Mesenchymal stem cell (in vitro differentiated cells and primary cell): ENCODE data around the gene KCTD17.
A peak's percentile ranks its signal among the peaks of the same experiment; 100 is the strongest.

Source experiments
- DNase-seq: peaks from one replicate; pipeline ENCODE4 v3.0.0-alpha.2; 2013
- H2AFZ ChIP-seq: one replicate; pipeline ENCODE4 v1.6.1; 2013; ENCODE audit warnings: low read depth, mild to moderate bottlenecking, control low read depth, inconsistent platforms, low read length, moderate library complexity
- H2AK5ac ChIP-seq: 2 replicates; pipeline ENCODE4 v1.6.1; 2013; ENCODE audit warnings: low read length, moderate library complexity, mild to moderate bottlenecking, inconsistent platforms; ENCODE audit not compliant: severe bottlenecking
- H2BK120ac ChIP-seq: one replicate; pipeline ENCODE4 v1.6.1; 2013; ENCODE audit warnings: low read depth, mild to moderate bottlenecking, inconsistent platforms, low read length, moderate library complexity
- H2BK12ac ChIP-seq, 2 experiments: one replicate each; pipeline ENCODE4 v1.6.1; 2013; ENCODE audit warnings: inconsistent platforms in 2 of 2, low read length in 2 of 2, mild to moderate bottlenecking in 2 of 2, moderate library complexity in 2 of 2, control low read depth in 1 of 2
- H2BK15ac ChIP-seq: one replicate; pipeline ENCODE4 v1.6.1; 2013; ENCODE audit warnings: mild to moderate bottlenecking, low read depth, inconsistent platforms; ENCODE audit not compliant: poor library complexity, severe bottlenecking
- H2BK5ac ChIP-seq: 2 replicates; pipeline ENCODE4 v1.6.1; 2013; ENCODE audit warnings: low read depth, mild to moderate bottlenecking, low read length, control low read depth, inconsistent platforms; ENCODE audit not compliant: poor library complexity, severe bottlenecking
- H3K14ac ChIP-seq, 2 experiments: one replicate each; pipeline ENCODE4 v1.6.1; 2013; ENCODE audit warnings: inconsistent platforms in 2 of 2, low read length in 2 of 2, control low read depth in 1 of 2, mild to moderate bottlenecking in 1 of 2, moderate library complexity in 1 of 2
- H3K18ac ChIP-seq, 2 experiments: one replicate each; pipeline ENCODE4 v1.6.1; 2013; ENCODE audit warnings: inconsistent platforms in 2 of 2, low read length in 2 of 2, control low read depth in 1 of 2, low read depth in 1 of 2, mild to moderate bottlenecking in 1 of 2
- H3K23ac ChIP-seq, 2 experiments: one replicate each; pipeline ENCODE4 v1.6.1; 2013; ENCODE audit warnings: inconsistent platforms in 2 of 2, low read length in 2 of 2, mild to moderate bottlenecking in 2 of 2, moderate library complexity in 2 of 2, control low read depth in 1 of 2
- H3K27ac ChIP-seq: 2 replicates; pipeline ENCODE4 v1.5.1; 2013; ENCODE audit warnings: mild to moderate bottlenecking, moderate library complexity, low read length, control low read depth, inconsistent platforms; ENCODE audit not compliant: poor library complexity, severe bottlenecking
- H3K27me3 ChIP-seq, 2 experiments: 2 replicates each; pipeline versions ENCODE4 v1.6.1 to v1.7.0; 2013; ENCODE audit warnings: low read length in 2 of 2, mild to moderate bottlenecking in 2 of 2, moderate library complexity in 2 of 2, control low read depth in 1 of 2, inconsistent platforms in 1 of 2; ENCODE audit not compliant: control insufficient read depth in 1 of 2, insufficient read depth in 1 of 2
- H3K36me3 ChIP-seq, 2 experiments: 2 replicates each; pipeline versions ENCODE4 v1.6.1 to v1.7.0; 2013; ENCODE audit warnings: low read length in 2 of 2, control low read depth in 1 of 2, inconsistent platforms in 1 of 2, low read depth in 1 of 2, mild to moderate bottlenecking in 1 of 2; ENCODE audit not compliant: insufficient read depth in 2 of 2, control insufficient read depth in 1 of 2
- H3K4ac ChIP-seq, 2 experiments: one replicate each; pipeline ENCODE4 v1.6.1; 2013; ENCODE audit warnings: inconsistent platforms in 2 of 2, low read length in 2 of 2, mild to moderate bottlenecking in 2 of 2, moderate library complexity in 2 of 2, control low read depth in 1 of 2, low read depth in 1 of 2
- H3K4me1 ChIP-seq: 2 replicates; pipeline ENCODE4 v1.6.1; 2013; ENCODE audit warnings: low read depth, low read length, control low read depth; ENCODE audit not compliant: control insufficient read depth, insufficient read depth
- H3K4me2 ChIP-seq: 2 replicates; pipeline ENCODE4 v1.6.1; 2013; ENCODE audit warnings: low read length, mild to moderate bottlenecking, inconsistent platforms; ENCODE audit not compliant: poor library complexity, severe bottlenecking
- H3K4me3 ChIP-seq, 2 experiments: 2 replicates each; pipeline versions ENCODE4 v1.5.1 to v1.7.0; 2013; ENCODE audit warnings: low read length in 2 of 2, mild to moderate bottlenecking in 2 of 2, control low read depth in 1 of 2, low read depth in 1 of 2; ENCODE audit not compliant: insufficient read depth in 1 of 2
- H3K79me1 ChIP-seq: replicated peaks from 2 replicates; pipeline ENCODE4 v1.6.1; 2013; ENCODE audit warnings: mild to moderate bottlenecking, control low read depth, low read length, inconsistent platforms; ENCODE audit not compliant: poor library complexity, severe bottlenecking
- H3K9ac ChIP-seq: 2 replicates; pipeline ENCODE4 v1.7.0; 2013; ENCODE audit warnings: mild to moderate bottlenecking, low read length, moderate library complexity
- H3K9me3 ChIP-seq: 2 replicates; pipeline ENCODE4 v1.7.0; 2013; ENCODE audit warnings: mild to moderate bottlenecking, low read length; ENCODE audit not compliant: control insufficient read depth
- H4K8ac ChIP-seq: one replicate; pipeline ENCODE4 v1.6.1; 2013; ENCODE audit warnings: inconsistent platforms, mild to moderate bottlenecking, low read length, moderate library complexity
- H4K91ac ChIP-seq: one replicate; pipeline ENCODE4 v1.6.1; 2013; ENCODE audit warnings: mild to moderate bottlenecking, low read length, inconsistent platforms
- WGBS: methylation state at CpG from one replicate; pipeline ENCODE4 v1.1.7; 2013; ENCODE audit warnings: mixed read lengths; 5-methylcytosine and 5-hydroxymethylcytosine counted together

The KCTD17 gene

DNA sequence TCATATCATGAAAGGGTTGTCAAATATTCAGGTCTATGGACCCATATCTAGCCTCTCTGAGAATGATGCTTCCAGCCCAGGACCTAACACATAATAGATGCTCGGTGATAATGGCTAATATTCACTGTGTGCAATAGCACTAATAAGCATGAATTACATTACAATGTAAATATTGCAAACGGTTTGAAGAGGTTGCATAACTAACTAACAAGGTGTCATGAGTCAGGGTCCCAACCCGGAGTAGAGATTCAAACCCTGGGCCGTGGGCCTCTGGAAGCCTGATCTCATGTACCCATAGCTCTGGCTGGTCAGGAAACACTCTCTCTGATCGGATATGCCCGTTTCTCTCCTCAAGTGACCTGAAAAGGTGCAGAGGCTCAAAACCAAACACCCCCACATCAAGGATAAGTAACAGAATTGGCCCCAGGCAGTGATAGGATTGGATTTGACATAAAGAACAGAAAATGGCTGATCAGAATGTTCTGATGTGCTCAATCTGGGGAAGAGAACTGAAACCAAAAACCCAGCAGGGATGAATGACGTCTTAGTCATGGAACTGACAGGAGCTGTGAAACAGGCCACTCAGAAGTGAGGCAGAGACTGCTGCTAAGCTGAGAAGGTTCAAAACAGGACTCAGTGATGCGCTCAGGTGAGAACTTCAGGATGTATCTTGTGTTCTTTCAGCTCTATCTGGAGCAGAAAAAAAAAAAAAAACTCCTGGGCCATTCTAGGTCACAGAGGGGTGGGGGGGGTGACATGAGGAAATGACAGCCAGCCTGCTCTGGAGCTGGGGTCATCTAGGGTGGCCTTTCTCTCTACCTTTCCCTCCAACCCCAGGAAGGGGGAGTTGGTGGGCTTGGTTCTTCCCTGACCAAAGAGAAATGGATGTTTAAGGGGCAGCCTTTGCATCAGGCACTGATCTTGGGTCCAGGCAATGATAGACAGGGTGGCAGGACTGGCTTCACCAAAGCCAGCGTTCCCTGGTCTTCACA is 6.6 kb upstream of the KCTD17 start:
- no peak overlapping the region for H4K8ac ChIP-seq
- no peak overlapping the region for H3K23ac ChIP-seq
- H2AFZ ChIP-seq, result no peak overlapping the region
- no peaks in the 10 kb centered on the region for H3K36me3 ChIP-seq
- no peak overlapping the region for H3K4ac ChIP-seq
- peaks cover 23% of the 10 kb centered on the region for H3K4me1 ChIP-seq
- no peak overlapping the region for H3K9ac ChIP-seq
- no peak overlapping the region for H3K4me2 ChIP-seq
- H3K79me1 ChIP-seq, result no peaks in the 10 kb centered on the region
- H2BK120ac ChIP-seq, result no peak overlapping the region
- DNase-seq, result no peak
- no peaks in the 10 kb centered on the region for H3K9me3 ChIP-seq
- H3K27me3 ChIP-seq, result peaks cover 6 to 9% of the 10 kb centered on the region in 2 experiments
- H2BK5ac ChIP-seq, result no peak overlapping the region
- no peak overlapping the region for H4K91ac ChIP-seq
- H2AK5ac ChIP-seq, result peak overlapping the region; percentile 67
- H2BK12ac ChIP-seq, result no peak overlapping the region
- H3K4me3 ChIP-seq, result no peak overlapping the region
- H2BK15ac ChIP-seq, result no peak overlapping the region
- H3K18ac ChIP-seq, result no peak overlapping the region
- WGBS, result 80% methylated on average over 6 of the region's 9 CpGs
- H3K14ac ChIP-seq, result no peak overlapping the region
- H3K27ac ChIP-seq, result no peak overlapping the region

DNA sequence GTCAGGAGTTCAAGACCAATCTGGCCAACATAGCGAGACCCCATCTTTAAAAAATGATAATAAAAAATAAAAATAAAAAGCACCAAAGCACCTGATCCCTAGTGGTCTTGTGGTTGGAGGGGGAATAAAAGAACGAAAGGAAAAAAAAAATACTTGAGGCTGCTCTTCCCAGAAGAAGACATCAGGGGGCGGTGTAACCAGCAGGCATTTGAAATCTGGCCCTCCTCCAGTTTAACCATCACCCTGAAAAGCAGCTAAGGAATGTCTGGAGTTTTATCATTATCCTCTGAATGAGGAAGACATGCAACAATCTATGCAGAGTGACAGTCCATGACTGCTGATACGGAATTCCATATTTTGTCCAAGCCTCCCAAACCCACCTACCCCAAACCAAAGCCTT is 5.6 kb upstream of the KCTD17 start:
- Histone ChIP-seq H3K36me3 (no peaks in the 10 kb centered on the region), H3K9ac (no peak overlapping the region), H3K18ac (no peak overlapping the region), H3K4me2 (no peak overlapping the region), H2AK5ac (no peak overlapping the region), H2AFZ (no peak overlapping the region), H3K27me3 (peaks cover 6 to 9% of the 10 kb centered on the region in 2 experiments), H3K79me1 (no peaks in the 10 kb centered on the region), H4K91ac (no peak overlapping the region), H3K4me3 (no peak overlapping the region), H2BK15ac (no peak overlapping the region), H2BK120ac (no peak overlapping the region), H3K9me3 (no peaks in the 10 kb centered on the region), H2BK5ac (no peak overlapping the region), H4K8ac (no peak overlapping the region), H3K14ac (no peak overlapping the region), H2BK12ac (no peak overlapping the region), H3K23ac (no peak overlapping the region), H3K27ac (no peak overlapping the region), H3K4ac (no peak overlapping the region), H3K4me1 (peaks cover 20% of the 10 kb centered on the region)
- DNase-seq, result peak; percentile 42
- 50% methylated on average over 3 of the region's 4 CpGs for WGBS

DNA sequence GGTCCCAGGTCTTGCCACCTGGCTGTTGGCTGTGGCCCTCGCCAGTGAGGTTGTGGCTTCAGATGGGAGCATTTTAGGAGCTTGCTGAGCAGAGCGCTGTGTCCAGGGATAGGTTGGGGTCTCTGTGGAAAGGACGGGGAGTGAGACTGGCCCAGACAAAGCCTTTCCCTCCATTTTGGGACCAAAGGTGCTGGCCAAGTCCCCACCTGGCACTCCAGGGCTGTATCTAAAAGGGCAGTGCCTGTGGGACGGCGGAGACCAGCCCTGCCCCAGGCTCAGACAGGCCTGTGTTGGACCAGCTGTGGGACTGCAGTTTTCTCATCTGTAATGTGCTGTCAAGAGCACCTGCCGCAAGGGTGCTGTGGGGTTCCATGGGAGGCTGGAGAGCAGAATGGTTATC is 5.0 kb upstream of the KCTD17 start:
- no peak overlapping the region for H3K18ac ChIP-seq
- H2AFZ ChIP-seq, result no peak overlapping the region
- 94% methylated on average over 6 of the region's 6 CpGs for WGBS
- no peak overlapping the region for H4K8ac ChIP-seq
- no peak overlapping the region for H2BK120ac ChIP-seq
- no peak overlapping the region for H3K23ac ChIP-seq
- no peak overlapping the region for H3K4me2 ChIP-seq
- no peak overlapping the region for H3K9ac ChIP-seq
- H3K4me3 ChIP-seq, result no peak overlapping the region
- H3K9me3 ChIP-seq, result no peaks in the 10 kb centered on the region
- peaks cover 6 to 9% of the 10 kb centered on the region in 2 experiments for H3K27me3 ChIP-seq
- no peak overlapping the region for H3K4ac ChIP-seq
- H3K4me1 ChIP-seq, result peaks cover 21% of the 10 kb centered on the region
- no peak overlapping the region for H3K27ac ChIP-seq
- no peak overlapping the region for H2BK15ac ChIP-seq
- H4K91ac ChIP-seq, result no peak overlapping the region
- H3K14ac ChIP-seq, result no peak overlapping the region
- H2AK5ac ChIP-seq, result peak overlapping the region; percentile 18
- no peaks in the 10 kb centered on the region for H3K36me3 ChIP-seq
- H3K79me1 ChIP-seq, result no peaks in the 10 kb centered on the region
- no peak for DNase-seq
- no peak overlapping the region for H2BK5ac ChIP-seq
- no peak overlapping the region for H2BK12ac ChIP-seq

DNA sequence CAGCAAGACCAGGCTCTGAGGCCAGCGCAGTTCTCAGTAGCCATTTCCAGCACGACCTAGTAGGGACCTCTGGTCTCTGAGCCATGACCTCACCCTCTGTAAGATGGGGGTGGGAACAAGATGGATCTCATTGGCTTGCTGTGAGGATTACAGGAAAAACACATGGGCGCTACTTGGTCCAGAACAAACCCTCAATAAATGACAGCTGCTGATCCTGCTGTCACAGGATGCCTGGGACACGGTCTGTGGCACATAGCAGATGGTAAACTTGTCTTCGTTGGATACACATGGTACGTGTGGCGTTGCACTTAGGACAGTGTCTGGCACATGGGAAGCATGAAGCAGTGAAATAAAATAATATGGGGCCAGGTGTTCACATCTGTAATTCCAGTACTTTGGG is 4.5 kb upstream of the KCTD17 start:
- no peak overlapping the region for H3K4me2 ChIP-seq
- H3K27ac ChIP-seq, result no peak overlapping the region
- no peak for DNase-seq
- H2BK5ac ChIP-seq, result no peak overlapping the region
- H2BK15ac ChIP-seq, result no peak overlapping the region
- 93% methylated on average over 7 of the region's 7 CpGs for WGBS
- H3K18ac ChIP-seq, result no peak overlapping the region
- H3K4ac ChIP-seq, result no peak overlapping the region
- no peaks in the 10 kb centered on the region for H3K36me3 ChIP-seq
- H3K4me3 ChIP-seq, result no peak overlapping the region
- no peak overlapping the region for H2BK120ac ChIP-seq
- no peak overlapping the region for H2BK12ac ChIP-seq
- no peak overlapping the region for H3K9ac ChIP-seq
- H3K27me3 ChIP-seq, result peaks cover 6 to 9% of the 10 kb centered on the region in 2 experiments
- peaks cover under 1% of the 10 kb centered on the region for H3K79me1 ChIP-seq
- no peak overlapping the region for H2AFZ ChIP-seq
- no peak overlapping the region for H4K91ac ChIP-seq
- H2AK5ac ChIP-seq, result no peak overlapping the region
- no peak overlapping the region for H3K23ac ChIP-seq
- no peak overlapping the region for H4K8ac ChIP-seq
- peaks cover 21% of the 10 kb centered on the region for H3K4me1 ChIP-seq
- no peak overlapping the region for H3K14ac ChIP-seq
- no peaks in the 10 kb centered on the region for H3K9me3 ChIP-seq
